ENCODE data around the gene SLIT3. TPM values are rescaled to one million over a fixed set of nuclear protein-coding genes. Genes with fewer than 3 reads are reported as not detected.

Gene SLIT3
- total and polyA plus RNA-seq, 2 experiments from 2014 or later = 58.4 to 96.7 TPM

GRCh38 chr5:169115461-169116124 lies 185.3 kb downstream of the SLIT3 start:
- Histone ChIP-seq H4K20me1 (ENCODE audit: insufficient read depth, poor library complexity, severe bottlenecking) (no peaks in the 10 kb centered on the region), H3K9me3 (ENCODE audit: low read depth) (no peaks in the 10 kb centered on the region), H3K79me2 (no peaks in the 10 kb centered on the region), H3K4me3 (no peak overlapping the region), H3K27me3 (no peaks in the 10 kb centered on the region), H3K4me2 (no peak overlapping the region), H3K36me3 (replicated peaks; ENCODE audit: insufficient read depth, low read depth) (no peaks in the 10 kb centered on the region), H3K9me2 (replicated peaks; ENCODE audit: insufficient read depth) (no peaks in the 10 kb centered on the region), H2AFZ (no peak overlapping the region), H3K27ac (no peak overlapping the region), H3K4me1 (ENCODE audit: insufficient read depth) (no peaks in the 10 kb centered on the region)
- no peak for DNase-seq (ENCODE audit: low spot score)
- 92% methylated on average over 6 of the region's 6 CpGs for WGBS (ENCODE audit: low lambda C conversion rate, missing lambda C conversion rate)
- TF ChIP-seq CTCF (IDR thresholded peaks at IDR 0.05; ENCODE audit: poor library complexity) (no peak), EZH2phosphoT487 (IDR thresholded peaks at IDR 0.05; ENCODE audit: low read depth, severe bottlenecking, unreplicated experiment) (no peak), EZH2 (IDR thresholded peaks at IDR 0.05; ENCODE audit: borderline replicate concordance) (no peak)

GRCh38 chr5:169114466-169115065 lies 186.4 kb downstream of the SLIT3 start:
- Histone ChIP-seq H3K79me2 (no peaks in the 10 kb centered on the region), H4K20me1 (ENCODE audit: insufficient read depth, poor library complexity, severe bottlenecking) (no peaks in the 10 kb centered on the region), H3K27ac (no peak overlapping the region), H3K9me2 (replicated peaks; ENCODE audit: insufficient read depth) (no peaks in the 10 kb centered on the region), H3K4me3 (no peak overlapping the region), H3K4me1 (ENCODE audit: insufficient read depth) (no peaks in the 10 kb centered on the region), H3K27me3 (no peaks in the 10 kb centered on the region), H2AFZ (no peak overlapping the region), H3K36me3 (replicated peaks; ENCODE audit: insufficient read depth, low read depth) (no peaks in the 10 kb centered on the region), H3K9me3 (ENCODE audit: low read depth) (no peaks in the 10 kb centered on the region), H3K4me2 (no peak overlapping the region)
- no peak for DNase-seq (ENCODE audit: low spot score)
- TF ChIP-seq CTCF (IDR thresholded peaks at IDR 0.05; ENCODE audit: poor library complexity) (no peak), EZH2phosphoT487 (IDR thresholded peaks at IDR 0.05; ENCODE audit: low read depth, severe bottlenecking, unreplicated experiment) (no peak), EZH2 (IDR thresholded peaks at IDR 0.05; ENCODE audit: borderline replicate concordance) (no peak)
- 75% methylated on average over 7 of the region's 7 CpGs for WGBS (ENCODE audit: low lambda C conversion rate, missing lambda C conversion rate)

GRCh38 chr5:169112016-169112415 lies 188.9 kb downstream of the SLIT3 start:
- H3K9me3 ChIP-seq (ENCODE audit: low read depth) = no peaks in the 10 kb centered on the region
- no peak overlapping the region for H3K4me3 ChIP-seq
- no peaks in the 10 kb centered on the region for H3K79me2 ChIP-seq
- H3K9me2 ChIP-seq (replicated peaks; ENCODE audit: insufficient read depth) = no peaks in the 10 kb centered on the region
- no peaks in the 10 kb centered on the region for H3K27me3 ChIP-seq
- 87% methylated on average over 5 of the region's 5 CpGs for WGBS (ENCODE audit: low lambda C conversion rate, missing lambda C conversion rate)
- TF ChIP-seq EZH2phosphoT487 (IDR thresholded peaks at IDR 0.05; ENCODE audit: low read depth, severe bottlenecking, unreplicated experiment) (no peak), EZH2 (IDR thresholded peaks at IDR 0.05; ENCODE audit: borderline replicate concordance) (no peak), CTCF (IDR thresholded peaks at IDR 0.05; ENCODE audit: poor library complexity) (no peak)
- H3K27ac ChIP-seq = no peak overlapping the region
- DNase-seq (ENCODE audit: low spot score) = no peak
- no peaks in the 10 kb centered on the region for H4K20me1 ChIP-seq (ENCODE audit: insufficient read depth, poor library complexity, severe bottlenecking)
- no peaks in the 10 kb centered on the region for H3K36me3 ChIP-seq (replicated peaks; ENCODE audit: insufficient read depth, low read depth)
- H3K4me1 ChIP-seq (ENCODE audit: insufficient read depth) = no peaks in the 10 kb centered on the region
- H2AFZ ChIP-seq = no peak overlapping the region
- no peak overlapping the region for H3K4me2 ChIP-seq
